OCI-LY3 (cell line): ENCODE data around the gene GLIS1.

ENCODE experiments used
- CTCF ChIP-seq: fragments of 200-600, 300-600 bp; sonication (generic); IDR thresholded peaks from 2 replicates; pipeline ENCODE4 v1.5.1; 2014; ENCODE audit warnings: antibody characterized with exemption, low read length, low read depth
- EZH2phosphoT487 ChIP-seq: fragments of 200-600 bp; shearing (Covaris generic); IDR thresholded peaks from 2 replicates; pipeline ENCODE4 v1.6.1; 2018; ENCODE audit warnings: antibody characterized with exemption, mixed run types, low read depth

GRCh38 chr1:53665996-53666395, 73.0 kb downstream of the GLIS1 start:
- TF ChIP-seq CTCF (no peak), EZH2phosphoT487 (no peak)
